RCC 7860 (cell line): Measurements from ENCODE around the gene TMEM163.

ENCODE experiments used
- DNase-seq: peaks from one replicate; pipeline ENCODE4 v3.0.0-alpha.2; 2015; ENCODE audit warnings: low spot score
- FAIRE-seq: peaks from 2 replicates; lab custom pipeline; 2012; peaks lifted over from hg19 to GRCh38; lab: Jason Lieb, UNC

Gene TMEM163

DNA sequence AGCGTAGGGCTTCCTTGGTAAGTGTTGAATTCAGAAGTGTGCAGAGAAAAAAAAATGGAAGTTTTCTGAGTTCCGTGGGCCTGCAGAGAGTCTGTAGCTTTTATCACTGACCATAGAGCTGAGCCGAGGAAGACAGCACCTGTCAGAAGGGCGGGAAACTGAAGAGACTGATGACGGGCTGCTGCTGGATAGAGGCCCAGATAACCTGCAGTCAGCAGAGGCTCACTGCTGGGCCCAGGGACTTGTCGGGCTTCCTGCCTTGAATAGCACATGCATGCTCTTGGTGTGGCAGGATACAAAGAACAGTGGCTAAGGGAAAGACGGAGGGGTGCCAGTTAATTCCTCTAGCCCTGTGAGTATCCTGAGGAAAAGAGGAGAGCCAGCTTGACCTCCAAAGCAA, 298.5 kb downstream of the TMEM163 start:
- DNase-seq, result no peak
- FAIRE-seq, result no peak

DNA sequence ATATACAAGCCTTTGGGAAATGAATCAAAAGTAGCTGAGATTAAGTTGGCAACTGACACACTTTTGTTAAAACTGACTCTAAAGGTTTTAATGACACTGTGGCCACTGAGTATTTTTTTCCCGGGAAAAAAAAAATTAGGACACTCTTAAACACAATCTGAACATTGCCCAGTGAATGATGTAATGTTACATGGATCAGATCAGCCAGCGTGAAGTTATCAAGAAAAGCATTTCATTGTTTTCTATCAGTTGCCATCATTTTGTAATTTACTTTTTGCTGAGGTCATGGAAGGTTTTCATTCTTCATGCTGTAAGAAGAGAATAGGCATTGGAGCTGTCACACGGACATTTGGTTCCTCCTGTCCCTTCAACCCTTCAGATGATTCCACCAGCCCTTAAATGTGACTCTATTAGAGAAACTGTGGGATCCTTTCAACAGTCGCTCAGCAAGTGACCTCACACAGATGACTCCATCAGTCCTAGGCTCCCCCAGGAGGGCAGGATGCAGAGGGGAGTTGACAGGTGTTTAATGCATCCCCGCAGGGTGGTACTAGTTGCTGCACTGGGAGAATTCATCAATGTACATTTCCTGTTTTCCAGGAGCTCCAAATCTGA, 300.7 kb downstream of the TMEM163 start:
- DNase-seq (no peak), FAIRE-seq (no peak)

DNA sequence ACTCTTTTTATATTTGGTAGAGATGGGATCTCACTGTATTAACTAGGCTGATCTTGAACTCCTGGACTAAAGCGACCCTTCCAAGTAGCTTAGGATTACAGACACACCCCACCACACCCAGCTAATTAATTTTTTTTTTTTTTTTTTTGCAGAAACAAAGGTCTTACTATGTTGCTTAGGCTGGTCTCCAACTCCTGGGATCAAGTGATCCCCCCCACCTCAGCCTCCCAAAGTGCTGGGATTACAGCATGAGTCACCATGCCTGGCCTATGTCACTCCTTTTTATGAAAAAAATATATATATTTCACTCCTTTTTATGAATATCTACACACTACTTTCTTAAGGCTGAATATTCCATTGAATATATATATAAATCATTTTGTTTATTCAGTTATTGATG, 302.2 kb downstream of the TMEM163 start:
- DNase-seq (no peak), FAIRE-seq (no peak)

DNA sequence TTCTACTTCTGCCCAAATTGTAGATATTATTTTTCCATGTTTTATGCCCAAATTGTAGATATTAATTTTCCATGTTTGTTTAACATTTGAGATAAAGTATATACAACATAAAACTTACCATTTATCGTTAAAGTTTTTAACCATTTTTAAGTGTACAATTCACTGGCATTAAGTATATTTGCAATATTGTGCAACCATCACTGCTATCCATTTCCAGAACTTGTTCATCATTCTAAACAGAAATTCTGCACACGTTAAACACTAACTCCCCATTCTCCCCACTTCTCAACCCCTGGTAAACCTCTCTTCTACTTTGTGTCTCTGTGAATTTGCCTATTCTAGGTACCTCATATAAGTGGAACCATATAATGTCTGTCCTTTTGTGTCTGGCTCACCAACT, 302.8 kb downstream of the TMEM163 start:
- no peak for FAIRE-seq
- no peak for DNase-seq

- DNase-seq, result no peak
- FAIRE-seq, result no peak
Observed at GRCh38 chr2:134413912-134414311, 304.9 kb downstream of the TMEM163 start.

GRCh38 chr2:134413430-134413829, 305.4 kb downstream of the TMEM163 start:
- FAIRE-seq (no peak), DNase-seq (no peak)

DNA sequence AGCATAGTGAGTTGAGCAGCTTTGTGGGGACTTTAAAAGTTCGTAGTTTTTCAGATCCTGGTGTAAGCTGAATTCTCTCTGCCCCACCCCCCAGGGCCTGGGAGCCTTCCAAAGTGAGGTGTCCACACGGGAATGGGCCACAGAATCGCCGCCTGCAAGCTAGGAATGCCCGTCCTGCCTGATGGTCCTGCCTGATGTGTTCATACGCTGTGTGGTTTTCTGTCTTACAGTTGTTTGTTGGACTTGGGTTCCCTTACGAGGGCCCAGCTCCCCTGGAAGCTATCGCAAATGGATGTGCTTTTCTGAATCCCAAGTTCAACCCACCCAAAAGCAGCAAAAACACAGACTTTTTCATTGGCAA, 306.2 kb downstream of the TMEM163 start:
- no peak for DNase-seq
- FAIRE-seq, result no peak

DNA sequence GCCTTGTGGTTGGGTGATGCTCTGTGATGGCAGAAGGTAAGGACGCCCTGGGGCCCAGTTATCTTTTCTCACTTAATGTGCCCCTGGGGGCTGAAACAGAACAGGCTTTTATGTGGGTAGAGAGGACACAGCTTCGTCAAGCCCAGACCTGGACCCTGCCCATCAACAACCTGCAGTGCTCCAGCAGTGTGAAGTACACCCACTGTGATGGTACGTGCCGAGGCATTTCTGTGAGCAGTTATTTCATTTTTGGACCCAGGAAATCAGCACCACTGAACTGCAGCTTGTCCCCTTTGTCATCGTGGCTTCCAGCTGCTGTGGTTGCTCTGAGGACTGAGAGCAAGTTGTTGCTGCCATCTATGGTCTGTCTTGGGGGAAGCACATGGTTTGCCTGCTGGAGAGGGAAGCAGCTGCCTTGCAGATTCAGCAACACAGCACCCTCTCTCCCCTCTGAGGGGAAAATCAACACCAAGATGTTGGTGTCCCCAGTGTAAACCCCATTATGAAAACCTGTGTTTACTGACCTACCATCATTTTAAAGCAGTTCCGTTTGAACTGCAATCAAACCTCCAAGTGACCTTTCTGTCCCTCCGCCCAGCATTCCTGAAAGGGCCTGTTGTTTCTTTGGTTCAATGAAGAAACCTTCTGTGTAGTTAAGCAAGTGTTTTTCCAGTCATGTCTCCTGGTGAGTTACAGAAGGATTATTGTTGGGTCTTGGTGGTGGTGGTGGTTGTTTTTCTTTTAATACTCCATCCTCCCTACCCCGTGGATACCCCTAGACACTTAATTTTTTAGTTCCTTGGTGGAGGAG, 306.8 kb downstream of the TMEM163 start:
- no peak for FAIRE-seq

DNA sequence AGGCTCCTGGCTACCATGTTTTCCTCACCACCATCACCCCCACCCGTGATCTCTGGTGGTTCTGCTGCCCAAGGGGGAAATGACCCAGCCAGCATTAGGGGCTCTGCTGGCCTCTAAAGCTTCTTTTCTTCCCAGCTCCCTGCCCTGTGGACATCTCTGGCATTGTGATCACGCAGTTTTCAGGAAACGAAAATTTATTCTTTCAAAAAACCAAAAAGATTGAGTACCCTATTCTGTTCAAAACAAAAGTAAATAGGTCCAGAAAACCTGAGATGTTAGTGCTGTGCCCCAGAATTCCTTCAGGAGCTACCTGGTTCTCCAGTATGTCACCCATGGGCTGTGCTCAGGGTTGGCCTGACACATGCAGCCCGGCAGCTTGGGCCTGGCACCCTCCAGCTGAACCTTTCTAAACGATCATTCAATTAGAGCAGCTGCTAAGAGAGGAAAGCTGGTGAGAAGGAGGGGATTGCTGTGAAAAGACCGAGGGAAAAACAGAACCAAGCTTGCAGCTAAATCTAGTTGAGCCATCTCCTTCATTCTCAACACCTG, 307.4 kb downstream of the TMEM163 start:
- FAIRE-seq, result no peak
- no peak for DNase-seq

More for the DNA sequence above, 306.8 kb downstream of the TMEM163 start:
- peak; percentile 38 for DNase-seq

- DNase-seq, result no peak
- no peak for FAIRE-seq
Observed at GRCh38 chr2:134410831-134411231, 308.0 kb downstream of the TMEM163 start.

- DNase-seq (no peak), FAIRE-seq (no peak)
Observed at GRCh38 chr2:134410006-134410405, 308.8 kb downstream of the TMEM163 start.

- no peak for DNase-seq
- FAIRE-seq, result no peak
Observed at GRCh38 chr2:134408791-134409190, 310.0 kb downstream of the TMEM163 start.

- FAIRE-seq (no peak), DNase-seq (no peak)
Observed at GRCh38 chr2:134408386-134408785, 310.4 kb downstream of the TMEM163 start.

DNA sequence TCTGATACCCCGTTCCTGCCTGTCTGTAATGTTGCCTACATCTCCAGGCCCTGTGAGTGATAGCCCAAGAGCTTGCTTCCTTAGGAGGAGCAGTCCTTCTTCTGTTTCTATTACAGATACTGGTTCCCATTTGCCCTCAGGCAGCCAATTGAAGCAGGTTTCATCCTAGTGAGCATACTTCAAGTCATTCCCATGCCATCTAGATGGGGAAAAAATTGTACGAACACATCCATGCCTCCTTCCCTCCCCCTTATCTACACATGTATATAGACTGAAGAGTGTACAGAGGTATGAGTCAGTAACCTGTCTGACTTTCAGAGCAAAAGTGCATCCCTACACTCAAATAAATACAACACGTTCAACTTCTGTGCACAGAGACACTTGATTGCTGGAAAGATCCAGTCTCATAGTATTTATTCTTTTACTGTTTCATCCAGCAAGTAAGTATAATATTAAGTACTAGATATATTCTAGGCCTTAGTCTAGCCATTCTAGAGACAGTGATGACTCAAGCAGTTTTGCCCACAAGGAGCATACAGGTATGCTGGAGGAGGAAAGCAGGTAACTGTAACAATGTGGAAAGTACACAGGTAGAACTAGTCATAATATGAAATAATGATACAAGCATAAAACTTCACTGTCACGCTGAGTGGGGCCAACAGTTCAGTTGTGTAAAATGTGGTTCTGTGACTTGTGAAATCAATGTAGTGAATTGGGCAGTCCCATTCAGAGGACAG, 311.5 kb downstream of the TMEM163 start:
- no peak for FAIRE-seq
- no peak for DNase-seq

- no peak for FAIRE-seq
- no peak for DNase-seq
Observed at GRCh38 chr2:134406736-134407135, 312.1 kb downstream of the TMEM163 start.

GRCh38 chr2:134406311-134406710, 312.5 kb downstream of the TMEM163 start:
- FAIRE-seq, result no peak
- DNase-seq, result no peak
